AG10803 (cell line): Measurements from ENCODE around the gene ANKLE2.
A peak's percentile ranks its signal among the peaks of the same experiment; 100 is the strongest.
"Not testable (repeated sequence)": the region's sequence is repeated elsewhere in the genome, so short reads cannot be mapped to it uniquely, and the experiment has no call there.

Experiments
- DNase-seq: peaks from one replicate; pipeline ENCODE4 v3.0.0; 2010; ENCODE audit warnings: low read depth
- H3K4me3 ChIP-seq: 2 replicates; pipeline ENCODE4 v1.5.1; 2011; ENCODE audit warnings: mild to moderate bottlenecking, low read length, control low read depth
- TF ChIP-seq, protein P1 (sequence below): conservative IDR thresholded peaks from 2 replicates; pipeline ENCODE4 v1.5.1; 2011; ENCODE audit warnings: mild to moderate bottlenecking, low read length, control low read depth, inconsistent platforms

The ANKLE2 gene

DNA sequence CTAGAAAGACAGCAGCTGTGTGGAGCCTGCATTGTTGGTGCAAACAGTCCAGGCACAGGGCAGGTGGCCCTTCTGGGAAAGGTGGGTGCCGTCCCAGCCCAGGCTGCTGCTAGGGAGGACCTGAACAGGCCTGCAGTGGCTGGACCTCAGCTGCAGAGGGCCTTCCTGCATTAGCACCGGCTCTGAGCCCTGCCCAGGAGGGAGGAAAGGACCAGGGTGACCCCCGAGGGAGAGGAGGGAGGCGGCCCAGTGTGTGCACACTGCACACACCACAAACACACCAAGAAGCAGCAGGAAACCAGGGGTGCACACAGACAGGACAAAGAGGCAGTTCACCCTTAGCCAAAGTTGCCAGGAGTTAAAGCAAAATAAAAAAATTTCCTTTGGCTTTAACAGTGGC is 59.0 kb downstream of the ANKLE2 start:
- TF ChIP-seq, protein P1, sequence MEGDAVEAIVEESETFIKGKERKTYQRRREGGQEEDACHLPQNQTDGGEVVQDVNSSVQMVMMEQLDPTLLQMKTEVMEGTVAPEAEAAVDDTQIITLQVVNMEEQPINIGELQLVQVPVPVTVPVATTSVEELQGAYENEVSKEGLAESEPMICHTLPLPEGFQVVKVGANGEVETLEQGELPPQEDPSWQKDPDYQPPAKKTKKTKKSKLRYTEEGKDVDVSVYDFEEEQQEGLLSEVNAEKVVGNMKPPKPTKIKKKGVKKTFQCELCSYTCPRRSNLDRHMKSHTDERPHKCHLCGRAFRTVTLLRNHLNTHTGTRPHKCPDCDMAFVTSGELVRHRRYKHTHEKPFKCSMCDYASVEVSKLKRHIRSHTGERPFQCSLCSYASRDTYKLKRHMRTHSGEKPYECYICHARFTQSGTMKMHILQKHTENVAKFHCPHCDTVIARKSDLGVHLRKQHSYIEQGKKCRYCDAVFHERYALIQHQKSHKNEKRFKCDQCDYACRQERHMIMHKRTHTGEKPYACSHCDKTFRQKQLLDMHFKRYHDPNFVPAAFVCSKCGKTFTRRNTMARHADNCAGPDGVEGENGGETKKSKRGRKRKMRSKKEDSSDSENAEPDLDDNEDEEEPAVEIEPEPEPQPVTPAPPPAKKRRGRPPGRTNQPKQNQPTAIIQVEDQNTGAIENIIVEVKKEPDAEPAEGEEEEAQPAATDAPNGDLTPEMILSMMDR = no peak
- H3K4me3 ChIP-seq = no peak overlapping the region
- no peak for DNase-seq

DNA sequence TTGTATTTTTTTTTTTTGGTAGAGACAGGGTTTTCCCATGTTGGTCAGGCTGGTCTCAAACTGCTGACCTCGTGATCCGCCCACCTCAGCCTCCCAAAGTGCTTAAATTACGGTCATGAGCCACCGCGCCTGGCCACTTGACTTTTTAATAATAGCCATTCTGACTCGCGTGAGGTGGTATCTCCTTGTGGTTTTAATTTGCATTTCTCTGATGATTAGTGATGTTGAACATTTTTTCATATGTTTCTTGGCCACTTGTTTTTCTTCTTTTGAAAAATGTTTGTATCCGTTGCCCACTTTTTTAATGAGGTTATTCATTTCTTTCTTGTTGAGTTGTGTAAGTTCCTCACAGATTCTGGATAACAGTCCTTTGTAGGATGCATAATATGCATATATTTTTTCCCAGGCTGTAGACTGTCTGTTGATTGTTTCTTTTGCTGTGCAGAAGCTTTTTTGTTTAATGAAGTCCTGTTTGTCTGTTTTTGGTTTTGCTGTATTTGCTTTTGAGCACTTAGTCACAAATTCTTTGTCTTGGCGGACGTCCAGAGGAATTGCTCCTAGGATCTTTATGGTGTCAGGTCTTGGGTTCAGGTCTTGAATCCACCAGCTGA is 61.3 kb downstream of the ANKLE2 start:
- DNase-seq = peak; percentile 51
- no peak overlapping the region for H3K4me3 ChIP-seq
- TF ChIP-seq, protein P1 = no peak

DNA sequence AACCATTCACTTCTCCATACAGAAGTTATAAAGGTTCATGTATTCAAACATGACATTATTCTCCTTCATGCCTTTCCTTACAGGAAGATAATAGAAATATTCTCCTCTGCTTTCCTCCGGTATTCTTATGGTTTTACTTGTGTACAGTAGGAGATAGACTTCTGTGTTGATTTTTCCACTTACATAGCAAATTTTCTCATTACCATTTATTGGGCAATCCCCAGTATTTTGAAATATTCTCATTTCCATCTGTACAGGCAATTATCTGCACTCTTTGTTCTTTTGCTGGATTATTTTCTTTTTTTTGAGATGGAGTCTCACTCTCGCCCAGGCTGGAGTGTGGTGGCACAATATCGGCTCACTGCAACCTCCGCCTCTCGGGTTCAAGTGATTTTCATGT is 63.3 kb downstream of the ANKLE2 start:
- H3K4me3 ChIP-seq = no peak overlapping the region
- no peak for DNase-seq
- TF ChIP-seq, protein P1 = no peak

DNA sequence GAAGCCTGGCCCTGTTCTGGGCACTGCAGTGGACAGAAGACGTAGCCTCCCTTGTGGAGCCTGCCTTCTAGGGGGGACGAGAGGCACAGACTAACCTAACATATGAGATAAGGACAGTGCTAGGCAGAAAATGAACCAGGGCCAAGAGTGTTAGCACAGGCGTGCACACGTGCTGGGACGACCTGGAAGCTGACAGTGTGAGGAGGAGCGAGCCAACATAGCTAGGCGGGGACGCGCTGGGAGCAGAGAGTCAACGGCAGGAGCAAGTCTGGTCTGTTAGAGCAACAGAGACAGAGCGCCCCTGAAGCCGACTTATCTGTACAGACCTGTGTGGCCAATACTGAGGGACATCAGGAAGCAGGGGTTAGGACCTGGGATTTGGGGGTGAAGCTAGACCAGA is 66.2 kb downstream of the ANKLE2 start:
- TF ChIP-seq, protein P1 = no peak
- H3K4me3 ChIP-seq = no peak overlapping the region
- DNase-seq = no peak

DNA sequence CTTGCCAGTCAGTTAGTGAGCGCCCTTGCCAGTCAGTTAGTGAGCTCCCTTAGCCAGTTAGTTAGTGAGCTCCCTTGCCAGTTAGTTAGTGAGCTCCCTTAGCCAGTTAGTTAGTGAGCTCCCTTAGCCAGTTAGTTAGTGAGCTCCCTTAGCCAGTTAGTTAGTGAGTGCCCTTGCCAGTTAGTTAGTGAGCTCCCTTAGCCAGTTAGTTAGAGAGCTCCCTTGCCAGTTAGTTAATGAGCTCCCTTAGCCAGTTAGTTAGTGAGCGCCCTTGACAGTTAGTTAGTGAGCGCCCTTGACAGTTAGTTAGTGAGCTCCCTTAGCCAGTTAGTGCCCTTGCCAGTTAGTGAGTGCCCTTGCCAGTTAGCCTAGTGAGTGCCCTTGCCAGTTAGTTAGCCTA is 66.7 kb downstream of the ANKLE2 start:
- not testable (repeated sequence) for DNase-seq, H3K4me3 ChIP-seq

DNA sequence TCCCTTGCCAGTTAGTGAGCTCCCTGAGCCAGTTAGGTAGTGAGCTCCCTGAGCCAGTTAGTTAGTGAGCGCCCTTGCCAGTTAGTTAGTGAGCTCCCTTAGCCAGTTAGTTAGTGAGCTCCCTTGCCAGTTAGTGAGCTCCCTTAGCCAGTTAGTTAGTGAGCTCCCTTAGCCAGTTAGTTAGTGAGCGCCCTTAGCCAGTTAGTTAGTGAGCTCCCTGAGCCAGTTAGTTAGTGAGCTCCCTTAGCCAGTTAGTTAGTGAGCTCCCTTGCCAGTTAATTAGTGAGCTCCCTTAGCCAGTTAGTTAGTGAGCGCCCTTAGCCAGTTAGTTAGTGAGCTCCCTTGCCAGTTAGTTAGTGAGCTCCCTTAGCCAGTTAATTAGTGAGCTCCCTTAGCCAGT is 69.6 kb downstream of the ANKLE2 start:
- DNase-seq = not testable (repeated sequence)

DNA sequence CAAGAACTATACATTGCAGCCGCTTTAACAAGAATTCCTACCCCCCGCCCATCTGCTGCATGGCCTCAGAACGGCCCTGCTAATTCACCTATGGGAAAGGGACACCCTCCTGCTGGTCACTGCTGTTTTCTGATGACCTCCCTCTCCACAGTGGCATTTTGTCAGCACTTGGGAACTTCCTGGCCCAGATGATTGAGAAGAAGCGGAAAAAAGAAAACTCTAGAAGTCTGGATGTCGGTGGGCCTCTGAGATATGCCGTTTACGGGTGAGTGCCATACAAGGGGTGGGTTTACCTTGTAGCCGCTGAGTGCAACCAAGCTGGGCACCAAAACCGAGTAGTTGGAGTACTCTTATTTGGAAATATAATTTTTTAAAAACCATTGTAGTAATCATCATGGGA is 71.5 kb downstream of the ANKLE2 start:
- TF ChIP-seq, protein P1 = no peak
- no peak for DNase-seq
- no peak overlapping the region for H3K4me3 ChIP-seq

More for the DNA sequence above, 69.6 kb downstream of the ANKLE2 start:
- H3K4me3 ChIP-seq = not testable (repeated sequence)

DNA sequence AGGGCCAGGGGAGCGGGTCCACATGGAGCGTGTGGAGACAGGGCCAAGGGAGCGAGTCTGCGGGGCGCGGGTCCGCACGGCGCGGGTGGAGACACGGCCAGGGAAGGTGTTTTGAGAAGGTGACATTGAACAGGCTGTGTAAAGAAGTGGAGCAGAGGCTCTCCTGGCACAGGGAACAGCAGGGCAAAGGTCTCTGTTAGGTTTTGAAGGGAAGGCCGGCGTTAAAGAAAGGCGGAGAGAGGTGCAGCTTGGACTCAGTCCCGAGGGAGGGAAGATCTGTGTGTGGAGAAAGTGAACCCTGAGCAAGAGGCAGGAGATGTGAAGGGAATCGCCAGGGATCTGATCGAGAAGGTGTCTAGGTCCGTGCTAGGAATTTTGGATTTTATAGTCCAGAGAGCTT is 72.4 kb downstream of the ANKLE2 start:
- DNase-seq = no peak
- TF ChIP-seq, protein P1 = no peak
- no peak overlapping the region; the same call in 1 of the 2 replicates for H3K4me3 ChIP-seq
